Right lobe of liver (tissue), 6 donors: Measurements from ENCODE around the gene EN1. TPM values are rescaled to one million over a fixed set of nuclear protein-coding genes. Genes with fewer than 3 reads are reported as not detected.

Experiments used
- ATAC-seq, 4 donors: fragments of 200-7000 bp; cut with Tn5 transposase; one replicate each; pipeline ENCODE4 v1.9.1; 2020; ENCODE audit warnings: mild to moderate bottlenecking in 4 of 4, moderate library complexity in 4 of 4
- DNase-seq, 3 donors: peaks; one replicate each; pipeline ENCODE4 v3.0.0-alpha.2; 2020
- H3K27ac ChIP-seq, 3 donors: fragments of 200-600 bp; one replicate each; pipeline ENCODE4 v1.8.0; 2022
- H3K27me3 ChIP-seq, 2 donors: fragments of 200-600 bp; one replicate each; pipeline ENCODE4 v1.8.0; 2022
- H3K36me3 ChIP-seq, 4 donors: fragments of 200-600 bp; sonication (generic) in 1 of 4; one replicate each; pipeline versions ENCODE4 v1.5.1 to v1.8.0; 2017 to 2022; ENCODE audit warnings: control low read depth in 1 of 4
- H3K4me1 ChIP-seq, 4 donors: fragments of 200-600 bp; sonication (generic) in 1 of 4; one replicate each; pipeline versions ENCODE4 v1.5.1 to v1.8.0; 2017 to 2022; ENCODE audit warnings: control low read depth in 1 of 4
- H3K4me3 ChIP-seq, 3 donors: fragments of 200-600 bp; one replicate each; pipeline ENCODE4 v1.8.0; 2022
- H3K9me3 ChIP-seq, 4 donors: fragments of 200-600 bp; sonication (generic) in 1 of 4; one replicate each; pipeline versions ENCODE4 v1.5.1 to v1.8.0; 2017 to 2022; ENCODE audit warnings: control low read depth in 1 of 4
- CTCF ChIP-seq, 4 donors: fragments of 200-600 bp in 3 of 4; fragments of 450-650 bp in 1 of 4; IDR thresholded peaks; one replicate each; pipeline versions ENCODE4 v1.5.1 to v1.8.0; 2016 to 2022; ENCODE audit warnings: antibody characterized with exemption in 4 of 4, mild to moderate bottlenecking in 2 of 4
- POLR2A ChIP-seq: fragments of 450-650 bp; IDR thresholded peaks from one replicate; pipeline ENCODE4 v1.6.1; 2017; ENCODE audit warnings: antibody characterized with exemption, mild to moderate bottlenecking
- WGBS: methylation state at CpG from one replicate; pipeline ENCODE4 v1.1.6; 2018; ENCODE audit warnings: low coverage, low lambda C conversion rate; ENCODE audit not compliant: insufficient coverage; ENCODE audit errors: missing lambda C conversion rate; 5-methylcytosine and 5-hydroxymethylcytosine counted together
- intact Hi-C, 2 donors: fragments of 100-400 bp; cut with DNase I; formaldehyde crosslinking; loops; one replicate each; pipeline versions ENCODE4 v1.11.2 to v1.14.1; 2022
- total RNA-seq, 6 experiments: library from RNA; depleted of rRNA in 2 of 6; stranded (reverse); fragments of >200 nt in 2 of 6; fragmentation: NEBNext Ultra II Directional in 3 of 6; extraction: Animal tissue kit (Norgen Biotek cat#: 25700) in 3 of 6; gene quantifications; one replicate each; pipeline versions ENCODE4 v1.1.0 to v1.2.4, GENCODE V29; 2016 to 2023
- donor health status: DM: no; HTN: yes; CAD: no.
- donor health status: DM: no; HTN: no; CAD: no.
- donor health status: DM: no; HTN: no; CAD: no.
- donor health status: DM: no; HTN: yes; CAD: no.
- donor health status: DM: no; HTN: yes; CAD: no.

EN1 gene
- total RNA-seq, 6 experiments from 2014 or later, result not detected

- no peak for TF ChIP-seq POLR2A
- no peak for TF ChIP-seq CTCF (IDR thresholded peaks at IDR 0.05)
- Histone ChIP-seq H3K9me3 (no peaks in the 10 kb centered on the region), H3K4me3 (no peak overlapping the region), H3K27me3 (peaks cover 16 to 37% of the 10 kb centered on the region in 2 donors), H3K27ac (no peak overlapping the region), H3K36me3 (no peaks in the 10 kb centered on the region), H3K4me1 (peaks cover 0 to 15% (median 4%) of the 10 kb centered on the region in 4 donors)
- no peak for ATAC-seq
- DNase-seq, result no peak
- 10% methylated on average over 10 of the region's 10 CpGs for WGBS
- intact Hi-C loops, result no loop called here
Measured at GRCh38 chr2:118832071-118832790, 15.2 kb downstream of the EN1 start.

- WGBS, result 22% methylated on average over 2 of the region's 2 CpGs
- Histone ChIP-seq H3K27me3 (peaks cover 8 to 24% of the 10 kb centered on the region in 2 donors), H3K4me1 (peaks cover 0 to 9% (median 3%) of the 10 kb centered on the region in 4 donors), H3K4me3 (no peak overlapping the region), H3K27ac (no peak overlapping the region), H3K36me3 (no peaks in the 10 kb centered on the region), H3K9me3 (no peaks in the 10 kb centered on the region)
- ATAC-seq (no peak), DNase-seq (no peak)
- intact Hi-C loops, result no loop called here
- TF ChIP-seq CTCF (IDR thresholded peaks at IDR 0.05) (no peak), POLR2A (no peak)
Measured at GRCh38 chr2:118830881-118831280, 16.6 kb downstream of the EN1 start.

- ATAC-seq, result no peak
- Histone ChIP-seq H3K4me3 (no peak overlapping the region), H3K36me3 (no peaks in the 10 kb centered on the region), H3K4me1 (peaks cover 0 to 2% (median 0%) of the 10 kb centered on the region in 4 donors), H3K9me3 (no peaks in the 10 kb centered on the region), H3K27me3 (peaks cover 8 to 19% of the 10 kb centered on the region in 2 donors), H3K27ac (no peak overlapping the region)
- intact Hi-C loops, result no loop called here
- DNase-seq, result no peak
- no peak for TF ChIP-seq POLR2A
- TF ChIP-seq CTCF (IDR thresholded peaks at IDR 0.05), result no peak
- 51% methylated on average over 6 of the region's 6 CpGs for WGBS
Measured at GRCh38 chr2:118830118-118830517, 17.3 kb downstream of the EN1 start.

- intact Hi-C loops, result no loop called here
- DNase-seq (no peak), ATAC-seq (no peak)
- WGBS, result 63% methylated on average over 1 of the region's 1 CpG
- Histone ChIP-seq H3K4me3 (no peak overlapping the region), H3K9me3 (no peaks in the 10 kb centered on the region), H3K4me1 (no peaks in the 10 kb centered on the region), H3K27ac (no peak overlapping the region), H3K27me3 (no peaks in the 10 kb centered on the region), H3K36me3 (no peaks in the 10 kb centered on the region)
- no peak for TF ChIP-seq CTCF (IDR thresholded peaks at IDR 0.05)
- no peak for TF ChIP-seq POLR2A
Measured at GRCh38 chr2:118826093-118826492, 21.4 kb downstream of the EN1 start.
